ENCODE data around the gene NELL2.
"Not testable (repeated sequence)": the region's sequence is repeated elsewhere in the genome, so short reads cannot be mapped to it uniquely, and the experiment has no call there.

The NELL2 gene

DNA sequence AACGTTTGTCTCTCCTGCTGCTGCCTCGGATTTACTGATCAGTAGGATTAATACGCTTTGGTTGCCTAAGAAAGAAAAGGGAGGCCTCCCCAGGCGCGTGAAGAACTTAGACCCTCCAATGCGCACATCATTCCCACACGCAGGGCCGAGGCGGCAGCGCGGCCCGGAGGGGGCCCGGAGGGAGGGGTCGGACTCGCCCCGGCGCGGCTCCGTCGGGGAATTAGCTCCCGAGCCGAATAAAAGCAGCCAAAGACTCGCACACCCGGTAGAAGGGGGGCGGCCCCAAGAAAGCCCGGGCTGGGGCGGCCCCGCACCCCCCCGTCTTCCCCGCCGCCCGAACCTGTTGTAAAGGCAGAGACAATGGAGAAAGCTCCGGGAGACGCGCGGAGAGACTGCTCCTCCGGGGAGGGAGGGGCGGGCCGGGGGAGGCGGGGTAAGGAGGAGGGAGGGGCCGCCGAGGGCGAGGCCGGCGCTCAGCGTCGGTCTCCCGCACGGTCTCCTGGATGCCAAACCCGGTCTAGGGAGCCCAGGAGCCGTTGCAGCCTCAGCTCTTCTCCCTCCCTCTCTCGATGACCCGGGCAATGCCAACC, at the start of gene NELL2:
NELL2 (minus strand) TSS at position 362 of the 590 bp plus-strand sequence. CDS start 446 bp downstream, outside the sequence.
- peak; percentile 74 to 75 for DNase-seq

DNA sequence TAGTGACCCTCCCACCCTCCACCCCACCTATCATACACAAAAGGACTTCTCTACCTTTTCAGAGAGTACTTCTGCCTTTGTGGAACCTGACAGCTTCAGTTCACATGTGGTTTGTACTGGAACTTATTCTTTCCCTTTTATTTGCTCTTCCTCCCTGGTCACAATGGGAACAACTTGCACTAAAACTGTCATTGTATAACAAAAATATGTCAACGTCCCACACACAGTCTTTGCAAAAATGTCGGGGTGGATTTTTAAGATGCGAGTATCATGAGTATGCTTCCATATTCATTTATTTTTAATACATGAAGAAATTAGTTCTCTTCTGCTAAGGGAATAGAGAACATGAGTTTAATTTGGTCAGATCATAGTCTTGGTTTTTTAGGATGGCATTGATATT, 45.6 kb upstream of the NELL2 start:
- DNase-seq = no peak

DNA sequence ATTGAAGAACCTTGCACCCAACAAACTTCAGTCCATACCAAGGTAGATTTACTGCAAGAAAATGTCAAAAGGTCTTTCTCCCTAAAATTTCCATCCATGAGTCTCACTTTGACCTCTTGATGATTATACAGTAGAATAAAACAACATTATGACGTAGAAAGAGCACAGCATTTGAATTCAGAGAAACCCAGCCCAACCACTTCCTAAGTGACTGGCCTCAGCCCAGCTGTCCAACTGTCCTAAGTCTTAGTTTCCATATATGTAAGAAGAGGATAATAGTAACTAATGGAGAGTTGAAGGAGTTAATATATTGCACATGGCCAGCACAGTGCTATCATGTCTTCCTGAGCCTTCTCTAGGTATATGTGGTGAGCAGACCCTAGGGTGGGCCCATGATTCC, 41.0 kb upstream of the NELL2 start:
- DNase-seq = no peak

DNA sequence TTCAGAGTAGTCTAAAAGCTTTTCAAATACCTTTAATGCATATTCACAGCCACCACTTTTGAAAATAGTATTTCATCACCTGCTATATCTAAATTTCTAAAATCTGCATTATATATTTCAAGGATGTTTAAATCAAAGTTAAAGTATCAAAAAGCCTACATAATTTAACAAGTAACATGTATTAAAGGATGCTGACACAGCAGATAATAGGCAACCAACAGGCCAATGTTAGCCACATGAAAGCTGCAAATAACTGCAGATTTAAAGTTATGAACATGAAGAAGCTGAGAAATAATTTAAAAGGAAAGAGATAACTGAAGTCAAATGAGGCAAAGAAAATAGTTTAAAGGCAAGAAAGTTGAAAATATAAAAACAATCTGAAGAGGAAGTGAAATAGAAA, 39.8 kb upstream of the NELL2 start:
- no peak for DNase-seq

DNA sequence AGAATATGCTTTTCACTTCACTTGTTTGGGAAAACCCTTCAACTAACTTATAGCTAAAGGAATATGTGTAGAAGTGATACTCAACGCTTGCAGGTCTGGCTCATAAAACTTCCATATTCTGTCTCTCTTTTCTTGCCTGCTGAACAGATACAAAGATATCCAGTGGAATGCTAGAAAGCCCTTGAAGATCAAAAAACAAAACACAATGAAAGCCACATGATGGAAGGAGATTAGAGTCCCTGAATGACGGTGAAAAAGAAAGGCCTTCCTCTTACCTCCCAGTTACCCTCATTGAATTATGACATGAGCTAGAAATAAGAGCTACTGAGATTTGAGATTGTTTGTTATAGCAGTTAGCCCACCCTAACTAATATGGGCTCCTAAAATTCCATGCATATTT, 28.2 kb upstream of the NELL2 start:
- no peak for DNase-seq

DNA sequence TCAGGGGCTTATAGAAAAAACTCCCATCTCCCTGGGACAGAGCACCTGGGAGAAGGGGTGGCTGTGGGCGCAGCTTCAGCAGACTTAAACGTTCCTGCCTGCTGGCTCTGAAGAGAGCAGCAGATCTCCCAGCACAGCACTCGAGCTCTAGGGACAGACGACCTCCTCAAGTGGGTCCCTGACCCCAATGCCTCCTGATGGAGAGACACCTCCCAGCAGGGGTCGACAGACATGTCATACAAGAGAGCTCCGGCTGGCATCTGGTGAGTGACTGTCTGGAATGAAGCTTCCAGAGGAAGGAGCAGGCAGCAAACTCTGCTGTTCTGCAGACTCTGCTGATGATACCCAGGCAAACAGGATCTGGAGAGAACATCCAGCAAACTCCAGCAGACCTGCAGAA, 22.0 kb upstream of the NELL2 start:
- DNase-seq = not testable (repeated sequence)

DNA sequence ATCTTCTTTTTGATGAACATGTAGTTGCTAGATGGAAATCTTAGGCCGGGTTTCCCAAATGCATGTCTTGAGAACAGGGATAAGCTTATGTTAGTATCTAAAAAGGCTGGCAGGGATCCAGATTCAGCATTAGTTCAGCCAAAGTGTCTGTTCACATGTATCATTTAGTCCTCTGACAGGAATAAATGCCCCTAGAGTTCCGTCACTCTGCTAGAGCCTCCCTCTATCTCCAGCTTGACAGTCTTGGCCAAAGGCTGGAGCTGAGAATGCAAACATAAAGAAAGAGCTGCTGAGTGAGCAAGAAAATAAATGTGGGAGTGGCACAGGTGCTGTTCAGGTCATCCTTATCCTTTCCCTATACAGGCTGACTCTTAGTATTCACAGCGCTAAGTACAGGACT, 13.8 kb upstream of the NELL2 start:
- DNase-seq = no peak

DNA sequence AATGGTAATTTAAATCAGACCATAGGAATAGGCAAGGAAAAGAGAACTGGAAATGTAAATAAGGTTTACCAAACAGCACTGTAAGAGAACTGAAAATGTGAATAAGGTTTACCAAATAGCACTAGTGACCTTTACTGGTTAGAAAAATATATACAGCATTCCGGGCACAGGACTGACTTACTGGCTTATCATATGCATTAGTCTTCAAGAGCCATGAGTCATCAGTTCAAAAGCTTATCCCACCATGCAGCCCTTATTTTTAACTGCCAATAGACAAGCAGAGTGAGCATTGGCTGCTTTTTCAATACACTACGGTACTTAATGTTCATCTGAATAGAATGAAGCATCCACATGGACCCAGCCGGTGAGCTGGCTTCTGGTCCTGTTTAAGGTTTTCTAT, 13.0 kb upstream of the NELL2 start:
- DNase-seq = no peak

DNA sequence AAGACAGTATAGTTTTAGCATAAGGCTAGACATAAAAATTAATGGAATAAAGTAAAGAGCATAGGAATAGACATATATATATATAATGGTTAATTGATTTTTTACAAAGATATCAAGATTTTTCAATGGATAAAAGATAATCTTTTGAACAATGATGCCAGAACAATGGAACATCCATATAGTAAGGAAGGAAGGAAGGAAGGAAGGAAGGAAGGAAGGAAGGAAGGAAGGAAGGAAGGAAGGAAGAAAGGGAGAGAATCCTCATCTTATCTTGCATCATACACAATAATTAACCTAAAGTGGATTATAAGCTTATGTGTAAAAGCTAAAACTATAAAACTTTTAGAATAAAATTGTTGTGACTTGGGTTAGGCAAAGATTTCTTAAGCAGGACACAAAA, 9.8 kb upstream of the NELL2 start:
- DNase-seq = no peak

DNA sequence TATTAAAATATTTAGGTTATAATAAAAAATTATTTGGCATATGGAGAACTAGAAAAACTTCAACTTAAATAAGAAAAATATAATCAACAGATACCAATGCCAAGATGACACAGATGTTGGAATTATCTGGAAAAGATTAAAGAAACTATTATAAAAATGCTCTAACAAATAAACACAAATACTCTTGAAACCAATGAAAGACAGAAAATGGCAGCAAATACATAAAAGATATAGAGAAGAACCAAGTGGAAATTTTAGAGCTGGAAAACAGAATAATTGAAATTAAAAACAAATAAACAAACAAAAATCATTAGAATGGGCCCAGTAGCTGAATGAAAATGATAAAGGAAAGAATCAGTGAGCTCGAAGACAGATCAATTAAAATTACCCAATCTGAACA, 5.1 kb upstream of the NELL2 start:
- no peak for DNase-seq

DNA sequence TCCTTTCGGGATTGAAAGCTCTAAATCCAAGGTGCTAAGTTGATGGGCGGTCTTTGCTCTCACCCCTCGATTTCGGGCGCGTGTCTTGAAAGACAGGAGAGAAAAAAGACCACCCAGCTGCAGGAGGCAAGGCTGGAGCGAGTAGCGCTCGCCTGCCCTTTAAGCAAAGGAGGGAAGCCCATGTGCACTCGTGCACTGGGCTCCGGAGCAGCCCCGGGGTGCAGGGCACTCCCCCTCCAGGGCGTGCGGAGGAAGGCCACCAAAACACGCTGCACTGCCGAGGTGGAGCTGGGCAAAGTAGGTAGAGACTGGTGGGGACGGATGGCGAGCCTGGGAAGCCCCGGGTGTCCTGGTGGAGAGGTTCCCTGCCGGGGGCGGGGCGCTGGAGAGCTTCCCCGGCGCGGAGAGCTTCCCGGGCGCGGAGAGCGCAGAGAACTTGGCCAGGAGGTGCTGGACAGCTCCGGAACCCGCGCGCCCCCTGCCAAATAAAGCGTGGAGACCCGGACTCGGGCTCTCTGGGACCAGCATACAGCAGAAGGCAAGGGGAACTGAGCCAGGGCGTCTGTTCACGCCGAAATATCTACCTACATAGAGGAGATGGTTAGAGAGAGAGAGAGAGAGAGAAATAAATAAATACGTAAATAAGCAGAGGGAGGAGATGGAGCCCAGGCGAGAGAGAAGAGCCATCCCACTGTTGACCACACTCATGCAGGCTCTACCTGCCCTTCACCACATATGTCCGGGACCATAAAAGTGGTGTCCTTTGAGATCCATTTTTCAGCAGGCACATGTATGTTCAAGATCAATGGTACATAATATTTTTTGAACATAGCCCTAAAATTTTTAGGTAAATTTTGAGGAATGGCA, 662 bp upstream of the NELL2 start:
- DNase-seq = peak; percentile 51 to 61

DNA sequence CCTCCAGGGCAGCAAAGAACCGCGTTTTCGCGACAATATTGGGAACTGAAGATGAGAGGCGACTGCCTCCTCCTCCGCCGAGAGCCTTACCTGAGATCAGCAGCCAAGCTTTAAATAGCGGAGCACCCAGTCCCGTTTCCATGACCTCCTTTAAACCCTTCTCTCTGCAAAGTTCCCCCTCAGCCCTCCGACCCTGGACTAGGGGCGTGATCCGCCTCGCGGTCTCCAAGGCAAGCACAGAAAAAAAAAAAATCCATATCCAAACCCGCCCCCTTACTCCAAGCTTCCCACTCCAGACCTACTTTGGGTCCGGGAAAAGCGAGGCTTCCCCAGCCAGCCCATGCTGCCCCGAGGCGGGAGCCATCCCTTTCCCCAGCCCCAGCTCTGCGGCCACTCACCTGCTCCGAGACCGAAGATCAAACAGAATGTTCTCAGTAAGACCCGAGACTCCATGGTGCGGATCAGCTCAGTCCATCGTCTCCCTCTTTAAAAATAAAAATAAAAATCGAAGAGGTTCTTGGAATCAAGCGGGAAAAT, 630 bp downstream of the NELL2 start:
- peak; percentile 24 to 25 for DNase-seq

DNA sequence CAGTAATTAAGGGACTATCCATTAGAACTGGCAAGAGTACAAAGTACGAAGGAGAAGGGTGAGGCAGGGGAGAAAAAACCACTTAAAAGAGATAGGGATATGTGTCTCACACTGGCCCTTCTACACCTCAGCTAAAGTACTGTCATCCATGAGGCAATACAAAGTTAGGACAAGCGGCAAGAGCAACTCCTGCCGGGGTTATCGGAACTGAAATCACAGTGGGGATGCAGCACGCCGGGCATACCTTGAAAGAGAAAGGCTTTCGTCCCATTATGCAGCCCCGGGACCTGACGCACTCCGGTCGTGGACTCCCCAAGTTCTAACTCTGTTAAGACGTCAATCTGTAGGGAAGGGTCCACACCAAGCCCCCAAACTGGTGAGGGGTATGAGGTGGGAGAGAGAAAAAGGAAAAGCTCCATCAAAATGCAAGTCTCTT, 1.1 kb downstream of the NELL2 start:
- DNase-seq = peak; percentile 28 to 33

DNA sequence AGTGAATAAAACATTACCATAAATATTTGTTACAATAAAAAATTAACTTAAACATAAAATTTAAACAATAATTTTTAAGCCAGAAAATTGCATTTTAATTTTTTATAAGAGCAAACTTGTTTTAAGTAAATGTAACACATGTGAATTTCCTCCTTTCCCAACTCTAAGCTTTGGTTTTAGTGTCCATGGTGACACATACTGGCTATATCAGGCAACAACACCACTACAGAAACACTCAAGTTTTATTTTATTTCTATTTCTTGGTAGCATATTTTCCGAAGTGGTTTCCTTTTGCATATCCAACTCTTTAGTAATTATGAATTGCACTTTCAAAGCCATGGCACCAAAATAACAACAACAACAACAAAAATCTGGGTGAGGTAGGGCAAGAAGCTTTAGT, 2.2 kb downstream of the NELL2 start:
- no peak for DNase-seq

DNA sequence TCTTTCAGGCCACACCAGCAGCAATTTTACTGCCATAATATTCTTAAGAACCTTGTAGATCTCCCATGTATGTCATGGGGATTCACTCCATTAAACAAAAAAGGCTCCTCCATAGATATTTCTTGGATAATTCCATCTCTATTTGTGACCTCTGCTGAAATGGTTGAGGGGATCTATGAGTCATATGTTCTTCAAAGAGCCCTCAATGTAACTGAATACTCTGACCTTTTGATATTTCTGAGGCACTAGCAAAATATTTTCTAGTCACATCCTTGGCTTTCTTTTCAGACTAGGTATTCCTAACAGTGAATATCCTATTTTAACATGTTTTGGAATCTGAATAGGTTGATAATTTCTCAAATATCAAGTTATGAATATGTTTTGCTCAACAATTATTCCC, 6.6 kb downstream of the NELL2 start:
- no peak for DNase-seq

DNA sequence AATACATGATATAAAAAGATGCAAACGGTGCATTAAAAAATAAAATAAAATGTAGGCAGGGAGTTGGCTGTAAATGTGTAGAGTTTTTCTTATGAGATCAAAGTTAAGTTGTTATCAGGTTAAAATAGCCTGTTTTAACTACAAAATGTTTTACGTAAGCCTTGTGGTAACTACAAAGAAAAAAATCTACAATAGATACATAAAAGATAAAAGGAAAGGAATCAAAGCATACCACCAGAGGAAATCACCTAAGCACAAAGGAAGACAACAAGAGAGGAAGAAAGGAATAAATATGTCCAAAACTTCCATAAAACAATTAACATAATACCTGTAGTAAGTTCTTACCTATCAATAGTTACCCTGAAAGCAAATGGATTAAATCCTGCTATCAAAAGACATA, 12.2 kb downstream of the NELL2 start:
- DNase-seq = no peak

DNA sequence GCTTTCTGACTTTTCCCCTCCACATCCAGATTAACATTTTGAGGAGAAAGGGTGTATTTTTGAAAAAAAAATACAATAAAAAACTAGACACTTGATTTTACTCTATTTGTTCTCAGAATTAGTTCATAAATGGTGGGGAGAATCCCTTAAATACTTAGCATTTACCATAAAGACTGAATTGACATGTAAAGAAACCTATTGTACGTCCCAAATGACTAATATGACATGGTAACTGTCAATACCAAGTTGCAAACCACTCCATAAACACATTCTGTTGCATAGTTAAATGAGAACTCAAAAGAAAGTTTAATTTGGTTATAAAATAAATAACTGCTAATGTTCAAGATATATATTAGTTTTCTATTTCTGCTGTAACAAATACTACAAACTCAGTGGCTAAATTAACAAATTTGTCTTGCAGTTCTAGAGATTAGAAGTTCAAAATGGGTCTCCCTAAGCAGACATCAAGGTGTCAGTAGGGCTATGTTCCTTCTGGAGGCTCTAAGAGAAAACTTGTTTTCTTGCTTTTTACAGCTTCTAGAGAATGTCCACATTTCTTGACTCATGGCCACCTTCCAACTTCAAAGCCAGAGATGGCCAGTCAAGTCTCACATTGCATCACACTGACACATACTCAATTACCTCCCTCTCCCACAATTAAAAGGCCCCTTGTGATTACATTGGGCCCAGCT, 16.0 kb downstream of the NELL2 start:
- DNase-seq = no peak

DNA sequence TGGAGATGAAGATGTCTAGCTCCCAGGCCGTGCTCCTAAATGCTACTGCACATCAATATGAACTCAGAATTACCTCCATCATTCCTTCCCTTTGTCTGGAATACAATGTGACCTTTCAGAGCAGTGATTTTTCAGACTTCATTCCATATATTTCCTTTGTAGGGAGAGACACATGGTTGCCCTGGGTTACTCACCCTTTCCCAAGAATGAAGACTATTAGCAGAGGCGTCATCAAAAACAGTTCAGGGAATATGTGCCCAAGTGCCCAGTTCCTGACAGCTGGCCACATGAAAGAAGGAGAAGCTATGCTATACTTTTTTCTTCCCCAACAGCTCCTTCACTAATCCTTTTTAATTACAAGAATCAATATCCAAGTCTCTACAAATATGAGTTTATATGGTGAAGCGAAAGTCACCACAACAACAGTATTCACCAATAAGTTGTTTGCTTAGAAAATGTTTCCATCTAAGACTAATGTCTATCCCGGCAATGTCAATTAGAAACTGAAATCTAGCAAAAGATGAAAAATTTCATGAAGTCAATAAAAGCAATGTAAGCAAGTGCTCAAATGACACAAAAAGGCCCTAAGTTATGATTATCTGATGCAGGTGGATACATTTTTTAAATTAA, 17.8 kb downstream of the NELL2 start:
- no peak for DNase-seq

DNA sequence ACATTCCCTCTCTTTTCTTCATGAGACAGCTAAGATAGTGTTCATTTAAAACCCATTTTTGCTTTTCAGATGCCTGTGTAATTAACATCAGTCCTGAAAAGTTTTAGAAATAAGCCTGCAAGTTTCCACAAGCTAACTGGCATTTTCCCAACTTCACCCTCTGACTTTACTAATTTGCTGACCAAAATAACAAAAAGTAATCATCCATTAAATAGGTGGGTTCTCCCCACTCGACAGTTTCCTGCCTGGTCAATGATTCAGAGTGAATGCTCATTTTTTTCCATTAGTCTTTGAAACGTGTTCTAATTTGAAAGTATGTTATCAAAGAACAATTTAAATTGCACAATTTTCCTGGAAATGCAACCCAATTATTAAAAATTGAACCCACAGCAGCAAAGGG, 23.6 kb downstream of the NELL2 start:
- no peak for DNase-seq

DNA sequence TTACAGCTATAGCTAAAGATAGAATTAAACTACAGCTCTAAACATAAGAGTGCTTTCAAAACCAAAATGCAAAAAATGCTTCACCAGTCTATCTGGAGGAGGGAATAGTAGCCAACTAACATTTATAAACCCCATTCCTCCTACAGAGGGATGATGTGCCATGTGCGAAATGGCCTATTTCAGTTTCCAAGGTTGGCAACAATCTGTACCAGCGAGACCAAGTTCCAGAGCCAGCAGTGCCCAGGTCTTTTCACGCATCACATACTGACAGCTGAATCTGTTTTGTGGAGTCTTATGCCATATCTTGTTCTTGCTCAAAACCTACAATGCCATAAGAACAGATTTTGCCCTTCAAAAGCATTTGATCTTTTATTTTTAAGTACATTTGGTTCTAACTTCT, 24.5 kb downstream of the NELL2 start:
- no peak for DNase-seq

DNA sequence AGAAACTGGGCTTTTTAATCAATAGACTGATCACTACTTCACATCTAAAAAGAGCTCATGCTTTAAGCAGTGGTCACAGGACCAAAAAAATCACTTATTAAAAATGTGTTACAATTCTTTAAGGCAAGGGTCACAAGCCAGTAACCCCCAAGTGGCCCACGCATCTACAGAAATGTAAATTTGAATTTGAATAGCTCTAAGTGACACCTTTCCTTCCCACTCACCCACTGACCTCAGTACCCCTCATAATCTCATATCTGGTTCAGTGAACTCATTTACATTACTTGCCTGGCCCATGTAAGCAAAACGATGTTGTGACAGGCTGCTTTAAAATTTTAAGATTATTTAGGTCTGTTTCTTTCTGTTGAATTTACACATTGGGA, 27.4 kb downstream of the NELL2 start:
- no peak for DNase-seq

DNA sequence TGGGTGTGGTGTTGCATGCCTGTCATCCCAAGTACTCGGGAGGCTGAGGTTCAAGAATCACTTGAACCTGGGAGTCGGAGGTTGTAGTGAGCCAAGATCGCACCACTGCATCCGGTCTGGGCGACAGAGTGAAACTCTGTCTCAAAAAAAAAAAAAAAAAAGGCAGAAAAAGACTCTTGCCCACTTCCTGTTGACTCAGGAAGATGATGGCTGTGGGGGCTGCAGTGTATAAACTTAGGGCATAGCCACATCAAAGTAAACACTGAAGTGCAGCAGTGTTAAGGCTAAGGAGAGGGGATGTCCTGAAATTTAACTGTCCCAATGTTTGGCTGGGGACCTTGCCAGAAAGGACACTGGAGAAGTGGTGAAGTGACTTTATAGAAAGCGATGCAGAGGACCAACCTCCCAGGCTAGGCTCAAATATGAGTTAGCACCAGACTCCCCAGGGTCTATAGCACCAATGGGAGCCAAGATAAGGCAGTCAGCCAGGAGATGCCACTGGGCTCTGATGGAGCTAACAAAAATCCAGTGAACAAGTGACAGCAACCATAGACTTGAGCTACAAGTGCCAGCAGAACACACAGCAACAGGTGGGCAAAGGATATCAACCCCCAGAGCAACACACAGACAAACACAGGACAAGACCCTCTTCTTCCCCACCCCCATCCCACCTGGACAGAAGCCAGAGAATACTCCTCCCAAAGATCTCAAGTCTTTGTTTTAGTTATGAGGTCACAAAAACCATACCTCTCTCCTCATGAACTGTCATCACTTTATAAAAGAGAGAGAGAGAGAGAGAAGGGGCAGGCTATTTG, 28.0 kb downstream of the NELL2 start:
- peak; percentile 44 to 62 for DNase-seq
